Measurements from ENCODE around the gene GPSM1.

GRCh38 chr9:136321561-136321960 lies 5.8 kb upstream of the GPSM1 start:
- TF ChIP-seq ZNF138 (CRISPR knock-in tag; conservative IDR thresholded peaks at IDR 0.05) (no peak), ZNF416 (CRISPR knock-in tag; IDR thresholded peaks at IDR 0.05) (no peak), NR3C1 (CRISPR knock-in tag; conservative IDR thresholded peaks at IDR 0.05; ENCODE audit: low read depth) (no peak), NFE2L1 (CRISPR knock-in tag; IDR thresholded peaks at IDR 0.05) (no peak), TEAD4 (CRISPR knock-in tag; IDR thresholded peaks at IDR 0.05) (no peak), ATF3 (CRISPR knock-in tag; conservative IDR thresholded peaks at IDR 0.05) (no peak), TCF7 (CRISPR knock-in tag; IDR thresholded peaks at IDR 0.05; ENCODE audit: low read depth) (no peak)
- TF ChIP-seq, protein P1, sequence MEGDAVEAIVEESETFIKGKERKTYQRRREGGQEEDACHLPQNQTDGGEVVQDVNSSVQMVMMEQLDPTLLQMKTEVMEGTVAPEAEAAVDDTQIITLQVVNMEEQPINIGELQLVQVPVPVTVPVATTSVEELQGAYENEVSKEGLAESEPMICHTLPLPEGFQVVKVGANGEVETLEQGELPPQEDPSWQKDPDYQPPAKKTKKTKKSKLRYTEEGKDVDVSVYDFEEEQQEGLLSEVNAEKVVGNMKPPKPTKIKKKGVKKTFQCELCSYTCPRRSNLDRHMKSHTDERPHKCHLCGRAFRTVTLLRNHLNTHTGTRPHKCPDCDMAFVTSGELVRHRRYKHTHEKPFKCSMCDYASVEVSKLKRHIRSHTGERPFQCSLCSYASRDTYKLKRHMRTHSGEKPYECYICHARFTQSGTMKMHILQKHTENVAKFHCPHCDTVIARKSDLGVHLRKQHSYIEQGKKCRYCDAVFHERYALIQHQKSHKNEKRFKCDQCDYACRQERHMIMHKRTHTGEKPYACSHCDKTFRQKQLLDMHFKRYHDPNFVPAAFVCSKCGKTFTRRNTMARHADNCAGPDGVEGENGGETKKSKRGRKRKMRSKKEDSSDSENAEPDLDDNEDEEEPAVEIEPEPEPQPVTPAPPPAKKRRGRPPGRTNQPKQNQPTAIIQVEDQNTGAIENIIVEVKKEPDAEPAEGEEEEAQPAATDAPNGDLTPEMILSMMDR (IDR thresholded peaks at IDR 0.05) = no peak
- TF ChIP-seq, protein P2, sequence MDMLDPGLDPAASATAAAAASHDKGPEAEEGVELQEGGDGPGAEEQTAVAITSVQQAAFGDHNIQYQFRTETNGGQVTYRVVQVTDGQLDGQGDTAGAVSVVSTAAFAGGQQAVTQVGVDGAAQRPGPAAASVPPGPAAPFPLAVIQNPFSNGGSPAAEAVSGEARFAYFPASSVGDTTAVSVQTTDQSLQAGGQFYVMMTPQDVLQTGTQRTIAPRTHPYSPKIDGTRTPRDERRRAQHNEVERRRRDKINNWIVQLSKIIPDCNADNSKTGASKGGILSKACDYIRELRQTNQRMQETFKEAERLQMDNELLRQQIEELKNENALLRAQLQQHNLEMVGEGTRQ (CRISPR knock-in tag; IDR thresholded peaks at IDR 0.05) = no peak

Data from WTC11 (cell line).